ENCODE measurements around the gene HSF2BP.

DNA sequence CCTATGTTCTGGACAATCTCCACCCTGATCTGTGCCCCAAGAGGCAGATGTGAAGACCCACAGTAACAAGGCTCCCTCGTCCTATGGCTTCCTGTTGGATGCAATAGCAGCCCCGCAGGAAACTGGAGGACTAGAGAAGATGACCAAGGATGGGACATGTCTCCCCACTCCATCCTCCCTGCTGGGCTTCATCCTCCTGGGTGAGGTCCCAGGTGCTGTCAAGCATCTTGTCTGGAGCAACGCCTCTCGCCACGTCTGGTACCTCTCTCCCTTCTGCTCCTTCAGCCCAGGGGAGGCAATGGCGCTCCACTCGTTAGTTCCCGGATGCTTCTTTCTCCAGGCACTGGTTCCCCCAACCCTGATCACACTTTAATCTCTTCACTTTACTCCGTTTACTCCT lies 11.1 kb downstream of the HSF2BP start:
- TF ChIP-seq, protein P1, sequence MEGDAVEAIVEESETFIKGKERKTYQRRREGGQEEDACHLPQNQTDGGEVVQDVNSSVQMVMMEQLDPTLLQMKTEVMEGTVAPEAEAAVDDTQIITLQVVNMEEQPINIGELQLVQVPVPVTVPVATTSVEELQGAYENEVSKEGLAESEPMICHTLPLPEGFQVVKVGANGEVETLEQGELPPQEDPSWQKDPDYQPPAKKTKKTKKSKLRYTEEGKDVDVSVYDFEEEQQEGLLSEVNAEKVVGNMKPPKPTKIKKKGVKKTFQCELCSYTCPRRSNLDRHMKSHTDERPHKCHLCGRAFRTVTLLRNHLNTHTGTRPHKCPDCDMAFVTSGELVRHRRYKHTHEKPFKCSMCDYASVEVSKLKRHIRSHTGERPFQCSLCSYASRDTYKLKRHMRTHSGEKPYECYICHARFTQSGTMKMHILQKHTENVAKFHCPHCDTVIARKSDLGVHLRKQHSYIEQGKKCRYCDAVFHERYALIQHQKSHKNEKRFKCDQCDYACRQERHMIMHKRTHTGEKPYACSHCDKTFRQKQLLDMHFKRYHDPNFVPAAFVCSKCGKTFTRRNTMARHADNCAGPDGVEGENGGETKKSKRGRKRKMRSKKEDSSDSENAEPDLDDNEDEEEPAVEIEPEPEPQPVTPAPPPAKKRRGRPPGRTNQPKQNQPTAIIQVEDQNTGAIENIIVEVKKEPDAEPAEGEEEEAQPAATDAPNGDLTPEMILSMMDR (IDR thresholded peaks at IDR 0.05) = no peak
- no peak for TF ChIP-seq EP300 (IDR thresholded peaks at IDR 0.05)
